Mesenchymal stem cell (in vitro differentiated cells and primary cell): ENCODE results near the gene OR2T2.
"Not testable (repeated sequence)": the region's sequence is repeated elsewhere in the genome, so short reads cannot be mapped to it uniquely, and the experiment has no call there.

Experiments used
- DNase-seq: peaks from one replicate; pipeline ENCODE4 v3.0.0-alpha.2; 2013
- H2AFZ ChIP-seq: one replicate; pipeline ENCODE4 v1.6.1; 2013; ENCODE audit warnings: low read depth, mild to moderate bottlenecking, control low read depth, inconsistent platforms, low read length, moderate library complexity
- H2AK5ac ChIP-seq: 2 replicates; pipeline ENCODE4 v1.6.1; 2013; ENCODE audit warnings: low read length, moderate library complexity, mild to moderate bottlenecking, inconsistent platforms; ENCODE audit not compliant: severe bottlenecking
- H2BK120ac ChIP-seq: one replicate; pipeline ENCODE4 v1.6.1; 2013; ENCODE audit warnings: low read depth, mild to moderate bottlenecking, inconsistent platforms, low read length, moderate library complexity
- H2BK12ac ChIP-seq, 2 experiments: one replicate each; pipeline ENCODE4 v1.6.1; 2013; ENCODE audit warnings: inconsistent platforms in 2 of 2, low read length in 2 of 2, mild to moderate bottlenecking in 2 of 2, moderate library complexity in 2 of 2, control low read depth in 1 of 2
- H2BK15ac ChIP-seq: one replicate; pipeline ENCODE4 v1.6.1; 2013; ENCODE audit warnings: mild to moderate bottlenecking, low read depth, inconsistent platforms; ENCODE audit not compliant: poor library complexity, severe bottlenecking
- H2BK5ac ChIP-seq: 2 replicates; pipeline ENCODE4 v1.6.1; 2013; ENCODE audit warnings: low read depth, mild to moderate bottlenecking, low read length, control low read depth, inconsistent platforms; ENCODE audit not compliant: poor library complexity, severe bottlenecking
- H3K14ac ChIP-seq, 2 experiments: one replicate each; pipeline ENCODE4 v1.6.1; 2013; ENCODE audit warnings: inconsistent platforms in 2 of 2, low read length in 2 of 2, control low read depth in 1 of 2, mild to moderate bottlenecking in 1 of 2, moderate library complexity in 1 of 2
- H3K18ac ChIP-seq, 2 experiments: one replicate each; pipeline ENCODE4 v1.6.1; 2013; ENCODE audit warnings: inconsistent platforms in 2 of 2, low read length in 2 of 2, control low read depth in 1 of 2, low read depth in 1 of 2, mild to moderate bottlenecking in 1 of 2
- H3K23ac ChIP-seq, 2 experiments: one replicate each; pipeline ENCODE4 v1.6.1; 2013; ENCODE audit warnings: inconsistent platforms in 2 of 2, low read length in 2 of 2, mild to moderate bottlenecking in 2 of 2, moderate library complexity in 2 of 2, control low read depth in 1 of 2
- H3K27ac ChIP-seq: 2 replicates; pipeline ENCODE4 v1.5.1; 2013; ENCODE audit warnings: mild to moderate bottlenecking, moderate library complexity, low read length, control low read depth, inconsistent platforms; ENCODE audit not compliant: poor library complexity, severe bottlenecking
- H3K27me3 ChIP-seq, 2 experiments: 2 replicates each; pipeline versions ENCODE4 v1.6.1 to v1.7.0; 2013; ENCODE audit warnings: low read length in 2 of 2, mild to moderate bottlenecking in 2 of 2, moderate library complexity in 2 of 2, control low read depth in 1 of 2, inconsistent platforms in 1 of 2; ENCODE audit not compliant: control insufficient read depth in 1 of 2, insufficient read depth in 1 of 2
- H3K36me3 ChIP-seq, 2 experiments: 2 replicates each; pipeline versions ENCODE4 v1.6.1 to v1.7.0; 2013; ENCODE audit warnings: low read length in 2 of 2, control low read depth in 1 of 2, inconsistent platforms in 1 of 2, low read depth in 1 of 2, mild to moderate bottlenecking in 1 of 2; ENCODE audit not compliant: insufficient read depth in 2 of 2, control insufficient read depth in 1 of 2
- H3K4ac ChIP-seq, 2 experiments: one replicate each; pipeline ENCODE4 v1.6.1; 2013; ENCODE audit warnings: inconsistent platforms in 2 of 2, low read length in 2 of 2, mild to moderate bottlenecking in 2 of 2, moderate library complexity in 2 of 2, control low read depth in 1 of 2, low read depth in 1 of 2
- H3K4me1 ChIP-seq: 2 replicates; pipeline ENCODE4 v1.6.1; 2013; ENCODE audit warnings: low read depth, low read length, control low read depth; ENCODE audit not compliant: control insufficient read depth, insufficient read depth
- H3K4me2 ChIP-seq: 2 replicates; pipeline ENCODE4 v1.6.1; 2013; ENCODE audit warnings: low read length, mild to moderate bottlenecking, inconsistent platforms; ENCODE audit not compliant: poor library complexity, severe bottlenecking
- H3K4me3 ChIP-seq, 2 experiments: 2 replicates each; pipeline versions ENCODE4 v1.5.1 to v1.7.0; 2013; ENCODE audit warnings: low read length in 2 of 2, mild to moderate bottlenecking in 2 of 2, control low read depth in 1 of 2, low read depth in 1 of 2; ENCODE audit not compliant: insufficient read depth in 1 of 2
- H3K79me1 ChIP-seq: replicated peaks from 2 replicates; pipeline ENCODE4 v1.6.1; 2013; ENCODE audit warnings: mild to moderate bottlenecking, control low read depth, low read length, inconsistent platforms; ENCODE audit not compliant: poor library complexity, severe bottlenecking
- H3K9ac ChIP-seq: 2 replicates; pipeline ENCODE4 v1.7.0; 2013; ENCODE audit warnings: mild to moderate bottlenecking, low read length, moderate library complexity
- H3K9me3 ChIP-seq: 2 replicates; pipeline ENCODE4 v1.7.0; 2013; ENCODE audit warnings: mild to moderate bottlenecking, low read length; ENCODE audit not compliant: control insufficient read depth
- H4K8ac ChIP-seq: one replicate; pipeline ENCODE4 v1.6.1; 2013; ENCODE audit warnings: inconsistent platforms, mild to moderate bottlenecking, low read length, moderate library complexity
- H4K91ac ChIP-seq: one replicate; pipeline ENCODE4 v1.6.1; 2013; ENCODE audit warnings: mild to moderate bottlenecking, low read length, inconsistent platforms
- WGBS: methylation state at CpG from one replicate; pipeline ENCODE4 v1.1.7; 2013; ENCODE audit warnings: mixed read lengths; 5-methylcytosine and 5-hydroxymethylcytosine counted together

The OR2T2 gene

DNA sequence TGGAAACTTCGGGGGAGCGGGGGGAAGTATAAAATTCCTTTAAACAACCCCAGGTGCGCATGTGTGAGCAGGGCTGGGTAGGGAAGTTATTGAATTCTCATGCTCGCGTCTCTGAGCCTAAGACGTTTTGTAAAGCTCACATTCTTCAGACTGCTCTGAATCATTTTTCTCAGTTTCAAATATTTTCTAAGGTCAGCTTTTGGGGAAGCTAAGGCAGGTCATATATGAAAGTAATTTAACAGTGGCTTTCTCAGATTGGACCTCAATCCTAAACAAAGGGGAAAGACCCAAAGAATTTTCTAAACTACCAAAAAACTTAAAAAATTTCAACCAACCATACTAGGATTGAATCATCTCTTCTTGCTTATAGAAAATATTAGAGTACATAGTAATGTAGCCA, 10.5 kb upstream of the OR2T2 start:
- not testable (repeated sequence) for H2AK5ac ChIP-seq

DNA sequence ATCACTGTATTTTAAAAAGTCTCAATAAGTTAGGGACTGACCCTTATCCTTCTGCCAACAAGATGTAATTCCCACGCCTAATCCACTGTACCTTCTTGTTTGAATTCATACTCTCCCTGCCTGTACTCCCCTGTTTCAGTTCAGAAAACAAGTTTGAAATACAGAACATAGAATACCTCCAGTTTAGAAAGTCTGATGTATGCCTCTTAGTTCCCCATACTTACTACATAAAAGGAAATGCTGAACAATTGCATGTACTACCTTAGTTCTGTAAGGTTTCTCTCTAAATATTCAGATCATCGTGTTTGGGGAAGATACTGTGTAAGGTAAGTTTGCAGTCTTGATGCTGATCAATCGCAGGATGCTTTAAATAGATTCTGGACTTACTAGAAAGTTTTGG, 9.1 kb upstream of the OR2T2 start:
- whole genome bisulfite sequencing: 49% methylated on average over 3 of the region's 3 CpGs
- H3K27me3 ChIP-seq, H4K8ac ChIP-seq, H3K18ac ChIP-seq, H2BK12ac ChIP-seq, H3K4me3 ChIP-seq, H3K4ac ChIP-seq, H3K27ac ChIP-seq, H3K79me1 ChIP-seq, H2AFZ ChIP-seq, H3K14ac ChIP-seq, H3K23ac ChIP-seq, H3K4me1 ChIP-seq, H3K9me3 ChIP-seq, H3K4me2 ChIP-seq, H3K9ac ChIP-seq, H2AK5ac ChIP-seq, H2BK120ac ChIP-seq, H4K91ac ChIP-seq, H2BK15ac ChIP-seq, H2BK5ac ChIP-seq, DNase-seq, H3K36me3 ChIP-seq: not testable (repeated sequence)

More for the DNA sequence above, 10.5 kb upstream of the OR2T2 start:
- H4K8ac ChIP-seq, H4K91ac ChIP-seq, H2BK120ac ChIP-seq, H3K9me3 ChIP-seq, H3K27me3 ChIP-seq, H3K79me1 ChIP-seq, H3K9ac ChIP-seq, H3K4me2 ChIP-seq, H3K23ac ChIP-seq, H3K27ac ChIP-seq, H3K4me1 ChIP-seq, H2BK12ac ChIP-seq, H2BK15ac ChIP-seq, H2BK5ac ChIP-seq, H3K4me3 ChIP-seq, H3K18ac ChIP-seq, H3K14ac ChIP-seq, H3K4ac ChIP-seq, H3K36me3 ChIP-seq, H2AFZ ChIP-seq, DNase-seq: not testable (repeated sequence)
- WGBS: no CpG with 5 or more reads among the region's 6 CpGs

DNA sequence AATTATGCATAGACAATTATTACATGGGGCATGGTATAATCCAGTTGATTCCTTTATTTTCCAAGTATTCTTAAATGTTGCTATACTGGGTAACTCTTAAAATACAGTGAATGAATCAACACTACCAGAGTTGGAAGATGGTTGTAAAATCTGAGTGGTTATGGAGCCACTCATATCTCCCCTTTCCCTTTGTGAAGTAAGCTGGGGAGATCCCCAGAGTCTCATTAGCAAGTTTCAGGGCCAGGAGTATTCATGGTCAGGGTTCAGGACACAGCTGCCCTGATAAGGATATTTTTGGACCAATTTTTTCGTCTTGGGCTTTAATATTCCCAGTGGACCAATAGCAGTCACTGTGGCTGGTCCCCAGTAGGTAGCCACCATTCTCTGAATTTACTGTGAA, 6.8 kb upstream of the OR2T2 start:
- 29% methylated on average over 1 of the region's 1 CpG for WGBS
- H4K8ac ChIP-seq, H3K27me3 ChIP-seq, H3K18ac ChIP-seq, H3K23ac ChIP-seq, H3K27ac ChIP-seq, H2BK5ac ChIP-seq, H2AFZ ChIP-seq, H3K9ac ChIP-seq, H3K14ac ChIP-seq, H3K9me3 ChIP-seq, H3K36me3 ChIP-seq, DNase-seq, H3K4me2 ChIP-seq, H2BK15ac ChIP-seq, H3K4me1 ChIP-seq, H4K91ac ChIP-seq, H2BK120ac ChIP-seq, H3K79me1 ChIP-seq, H2AK5ac ChIP-seq, H3K4me3 ChIP-seq, H2BK12ac ChIP-seq, H3K4ac ChIP-seq: not testable (repeated sequence)

DNA sequence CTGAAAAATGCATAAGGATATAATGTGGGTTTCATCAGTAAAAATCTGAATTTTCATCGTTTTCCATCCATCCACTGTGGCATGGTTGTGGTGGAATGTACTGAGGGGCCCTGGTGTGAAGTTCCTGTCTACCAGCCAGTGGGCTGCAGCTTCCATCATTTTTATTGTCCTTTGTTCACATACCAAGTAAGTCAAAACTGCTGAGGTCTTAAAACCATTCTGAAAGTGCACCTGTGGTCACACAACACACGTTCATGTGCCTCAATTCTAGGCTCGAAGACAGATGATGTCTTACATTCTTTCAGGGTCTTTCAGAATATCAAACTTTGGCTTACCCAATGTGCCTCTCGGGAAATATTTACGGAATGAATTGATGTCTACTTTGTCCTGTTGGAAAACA, 6.2 kb upstream of the OR2T2 start:
- not testable (repeated sequence) for H2AFZ ChIP-seq, H3K79me1 ChIP-seq, H3K9ac ChIP-seq, H3K4ac ChIP-seq, H3K18ac ChIP-seq, H2BK12ac ChIP-seq, H3K4me2 ChIP-seq, H2BK5ac ChIP-seq, DNase-seq, H3K9me3 ChIP-seq, H2BK120ac ChIP-seq, H3K27me3 ChIP-seq, H2AK5ac ChIP-seq, H4K91ac ChIP-seq, H3K27ac ChIP-seq, H3K4me1 ChIP-seq, H3K36me3 ChIP-seq, H4K8ac ChIP-seq, H3K23ac ChIP-seq, H3K14ac ChIP-seq, H3K4me3 ChIP-seq, H2BK15ac ChIP-seq
- WGBS: 73% methylated on average over 5 of the region's 5 CpGs
